Stomach (tissue), 9 donors: ENCODE measurements around the gene RGS12. TPM values are rescaled to one million over a fixed set of nuclear protein-coding genes. Genes with fewer than 3 reads are reported as not detected.
A peak's percentile ranks its signal among the peaks of the same experiment; 100 is the strongest.

Experiments
- DNase-seq, 2 donors: peaks; one replicate each; pipeline versions ENCODE4 v3.0.0 to v3.0.0-alpha.2; 2013 to 2019
- H3K27ac ChIP-seq, 5 donors: fragments of 200-600 bp in 4 of 5; sonication (generic) in 4 of 5; one replicate each; pipeline ENCODE4 v1.5.1; 2013 to 2019; ENCODE audit warnings: mild to moderate bottlenecking in 1 of 5, moderate library complexity in 1 of 5
- H3K27me3 ChIP-seq, 3 donors: fragments of 200-600 bp; sonication (generic); one replicate each; pipeline ENCODE4 v1.5.1; 2017 to 2019; ENCODE audit warnings: mixed run types in 1 of 3
- H3K36me3 ChIP-seq, 4 donors: fragments of 200-600 bp; sonication (generic); 1 replicate in 3 of 4; 2 replicates in 1 of 4; pipeline ENCODE4 v1.5.1; 2016 to 2019
- H3K4me1 ChIP-seq, 4 donors: fragments of 200-600 bp; sonication (generic); one replicate each; pipeline ENCODE4 v1.5.1; 2016 to 2019
- H3K4me3 ChIP-seq, 4 donors: fragments of 200-600 bp; sonication (generic) in 3 of 4; one replicate each; pipeline ENCODE4 v1.5.1; 2016 to 2019; ENCODE audit warnings: mild to moderate bottlenecking in 1 of 4
- H3K9me3 ChIP-seq, 4 donors: fragments of 200-600 bp; sonication (generic); one replicate each; pipeline ENCODE4 v1.5.1; 2016 to 2019
- CTCF ChIP-seq, 7 experiments: fragments of 450-650 bp in 4 of 7; fragments of 200-600 bp in 3 of 7; sonication (generic) in 3 of 7; IDR thresholded peaks; one replicate each; pipeline ENCODE4 v1.5.1; 2016 to 2019; ENCODE audit warnings: antibody characterized with exemption in 7 of 7, control low read depth in 2 of 7, mild to moderate bottlenecking in 1 of 7
- EP300 ChIP-seq: sonication (generic); formaldehyde crosslinking; IDR thresholded peaks from one replicate; pipeline ENCODE4 v1.6.1; 2017; ENCODE audit warnings: antibody characterized with exemption
- POLR2A ChIP-seq, 4 donors: fragments of 450-650 bp; IDR thresholded peaks; one replicate each; pipeline ENCODE4 v1.6.1; 2016; ENCODE audit warnings: antibody characterized with exemption in 4 of 4, control low read depth in 2 of 4, mild to moderate bottlenecking in 1 of 4, moderate library complexity in 1 of 4
- POLR2AphosphoS5 ChIP-seq, 3 donors: sonication (generic); formaldehyde crosslinking; IDR thresholded peaks; one replicate each; pipeline ENCODE4 v1.6.1; 2016; ENCODE audit warnings: antibody characterized with exemption in 3 of 3
- whole genome bisulfite sequencing, 5 donors: extraction: QIAGEN DNeasy Blood & Tissue Kit in 3 of 5; methylation state at CpG; one replicate each; pipeline versions ENCODE4 v1.1.5 to v1.1.7; 2013 to 2018; 5-methylcytosine and 5-hydroxymethylcytosine counted together
- intact Hi-C: fragments of 100-400 bp; cut with DNase I; formaldehyde crosslinking; loops from one replicate; pipeline ENCODE4 v1.15.1; 2023; ENCODE audit warnings: low total_unique reads
- polyA plus RNA-seq, 3 donors: library from polyadenylated mRNA; stranded (reverse); fragments of 200-250 nt; gene quantifications; one replicate each; pipeline ENCODE4 v1.2.3, GENCODE V29; 2013
- total RNA-seq, 5 donors: library from RNA; depleted of rRNA; stranded (reverse); fragments of >200 nt; gene quantifications; one replicate each; pipeline versions ENCODE4 v1.1.0 to v1.2.3, GENCODE V29; 2014 to 2016
- donor health status: healthy with polysubstance abuse.
- donor health status: Bipolar disorder and iron deficiency.
- donor health status: healthy.

The RGS12 gene
- total and polyA plus RNA-seq, 8 donors: 3.5 to 51.8 (median 19.7) TPM

- Histone ChIP-seq H3K4me1 (peaks cover 50 to 72% (median 61%) of the 10 kb centered on the region in 4 donors), H3K27ac (peak overlapping the region in 4 of 5 donors; percentile 24 to 34 (median 28)), H3K4me3 (no peak overlapping the region), H3K36me3 (no peaks in the 10 kb centered on the region), H3K9me3 (peaks cover 0 to 4% (median 0%) of the 10 kb centered on the region in 4 donors), H3K27me3 (no peaks in the 10 kb centered on the region)
- intact Hi-C loops: no loop called here
- 30 to 50% (median 37%) methylated on average over 8 to 17 of the region's 17 CpGs for WGBS, 5 donors
- peak; percentile 48 to 77 for DNase-seq
- TF ChIP-seq POLR2A (IDR thresholded peaks at IDR 0.05) (no peak), CTCF (IDR thresholded peaks at IDR 0.05) (no peak), POLR2AphosphoS5 (IDR thresholded peaks at IDR 0.05) (peak in 1 of 3 donors; percentile 14), EP300 (no peak)
Observed at GRCh38 chr4:3302173-3302785, 9.5 kb downstream of the RGS12 start.

GRCh38 chr4:3302786-3303564, 10.2 kb downstream of the RGS12 start:
- Histone ChIP-seq H3K27ac (peak overlapping the region in 1 of 5 donors; percentile 34), H3K36me3 (no peaks in the 10 kb centered on the region), H3K4me1 (peaks cover 50 to 78% (median 62%) of the 10 kb centered on the region in 4 donors), H3K27me3 (no peaks in the 10 kb centered on the region), H3K4me3 (no peak overlapping the region), H3K9me3 (no peaks in the 10 kb centered on the region)
- TF ChIP-seq EP300 (no peak), CTCF (IDR thresholded peaks at IDR 0.05) (no peak), POLR2AphosphoS5 (IDR thresholded peaks at IDR 0.05) (no peak), POLR2A (IDR thresholded peaks at IDR 0.05) (no peak)
- intact Hi-C loops: no loop called here
- 72 to 87% (median 77%) methylated on average over 16 of the region's 16 CpGs for WGBS, 5 donors
- peak in 1 of 2 donors; percentile 22 for DNase-seq

GRCh38 chr4:3303565-3303824, 10.7 kb downstream of the RGS12 start:
- TF ChIP-seq POLR2A (IDR thresholded peaks at IDR 0.05) (no peak), EP300 (no peak), CTCF (IDR thresholded peaks at IDR 0.05) (no peak), POLR2AphosphoS5 (IDR thresholded peaks at IDR 0.05) (no peak)
- Histone ChIP-seq H3K36me3 (no peaks in the 10 kb centered on the region), H3K27ac (no peak overlapping the region), H3K9me3 (no peaks in the 10 kb centered on the region), H3K27me3 (no peaks in the 10 kb centered on the region), H3K4me3 (no peak overlapping the region), H3K4me1 (peaks cover 51 to 83% (median 63%) of the 10 kb centered on the region in 4 donors)
- intact Hi-C loops: no loop called here
- peak in 1 of 2 donors; percentile 20 for DNase-seq
- WGBS, 5 donors: 83 to 95% (median 88%) methylated on average over 2 of the region's 2 CpGs

GRCh38 chr4:3303923-3304710, 11.3 kb downstream of the RGS12 start:
- 79 to 89% (median 86%) methylated on average over 15 of the region's 15 CpGs for WGBS, 5 donors
- intact Hi-C loops: no loop called here
- peak overlapping the region in 1 of 5 donors; percentile 31 for H3K27ac ChIP-seq
- H3K9me3 ChIP-seq: no peaks in the 10 kb centered on the region
- no peaks in the 10 kb centered on the region for H3K36me3 ChIP-seq
- peaks cover 51 to 85% (median 62%) of the 10 kb centered on the region in 4 donors for H3K4me1 ChIP-seq
- no peak for DNase-seq
- no peaks in the 10 kb centered on the region for H3K27me3 ChIP-seq
- TF ChIP-seq POLR2AphosphoS5 (IDR thresholded peaks at IDR 0.05) (no peak), POLR2A (IDR thresholded peaks at IDR 0.05) (no peak), CTCF (IDR thresholded peaks at IDR 0.05) (no peak), EP300 (no peak)
- H3K4me3 ChIP-seq: peak overlapping the region in 2 of 4 donors; percentile 20 to 25
